Left lung (tissue), 10 donors: Measurements from ENCODE around the gene HBEGF. TPM values are rescaled to one million over a fixed set of nuclear protein-coding genes. Genes with fewer than 3 reads are reported as not detected.

Experiments used
- ATAC-seq: fragments of 200-7000 bp; cut with Tn5 transposase; one replicate; pipeline ENCODE4 v1.9.1; 2020; ENCODE audit warnings: moderate library complexity
- DNase-seq, 4 donors: peaks; one replicate each; pipeline ENCODE4 v3.0.0-alpha.2; 2013 to 2020
- H3K27ac ChIP-seq, 2 donors: fragments of 200-600 bp; sonication (generic) in 1 of 2; one replicate each; pipeline versions ENCODE4 v1.5.0 to v1.8.0; 2020 to 2021
- H3K27me3 ChIP-seq, 2 donors: fragments of 200-600 bp; sonication (generic) in 1 of 2; one replicate each; pipeline versions ENCODE4 v1.5.0 to v1.8.0; 2020 to 2021
- H3K36me3 ChIP-seq, 2 donors: fragments of 200-600 bp; sonication (generic) in 1 of 2; one replicate each; pipeline versions ENCODE4 v1.5.0 to v1.8.0; 2020 to 2021
- H3K4me1 ChIP-seq, 2 donors: fragments of 200-600 bp; one replicate each; pipeline ENCODE4 v1.8.0; 2021
- H3K4me3 ChIP-seq, 2 donors: fragments of 200-600 bp; sonication (generic) in 1 of 2; one replicate each; pipeline versions ENCODE4 v1.5.0 to v1.8.0; 2020 to 2021; ENCODE audit warnings: mild to moderate bottlenecking in 1 of 2
- H3K9me3 ChIP-seq, 2 donors: fragments of 200-600 bp; sonication (generic) in 1 of 2; one replicate each; pipeline versions ENCODE4 v1.5.0 to v1.8.0; 2020 to 2021
- intact Hi-C, 2 donors: fragments of 100-400 bp; cut with DNase I; formaldehyde crosslinking; loops; one replicate each; pipeline versions ENCODE4 v1.11.2 to v1.14.2; 2022
- polyA plus RNA-seq, 6 donors: library from polyadenylated mRNA; unstranded; fragments of 120-200 nt; gene quantifications; one replicate each; pipeline ENCODE4 v1.2.1, GENCODE V29; 2013; ENCODE audit not compliant: insufficient read length in 6 of 6
- total RNA-seq, 2 donors: library from RNA; stranded (reverse); fragmentation: NEBNext Ultra II Directional; extraction: Animal tissue kit (Norgen Biotek cat#: 25700); gene quantifications; one replicate each; pipeline ENCODE4 v1.2.1, GENCODE V29; 2021
- TF ChIP-seq, protein P1 (sequence below), 2 donors: fragments of 200-600 bp; sonication (generic) in 1 of 2; IDR thresholded peaks; one replicate each; pipeline versions ENCODE4 v1.5.0 to v1.8.0; 2021; ENCODE audit warnings: antibody characterized with exemption in 2 of 2
- donor health status: DM: no; HTN: yes; CAD: no.
- donor health status: DM: no; HTN: no; CAD: no.

HBEGF gene
- total and polyA plus RNA-seq, 8 donors = 5.4 to 33.8 (median 9.7) TPM

DNA sequence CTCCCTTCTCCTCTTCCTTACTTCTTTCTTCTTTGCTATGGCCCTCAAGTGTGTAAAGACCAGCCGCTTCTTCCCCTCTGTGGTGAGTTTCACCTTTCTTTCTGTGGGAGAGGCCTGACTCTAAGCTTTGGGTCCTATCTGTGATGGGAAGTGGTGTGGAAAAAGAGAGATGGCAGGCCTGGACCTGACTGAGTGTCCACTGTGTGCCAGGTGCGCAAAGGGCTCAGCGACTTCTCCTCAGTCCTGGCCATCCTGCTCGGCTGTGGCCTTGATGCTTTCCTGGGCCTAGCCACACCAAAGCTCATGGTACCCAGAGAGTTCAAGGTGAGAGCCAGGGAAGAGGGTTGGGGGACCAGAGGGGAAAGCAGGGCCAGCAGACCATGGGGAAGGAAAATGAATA is 19.5 kb upstream of the HBEGF start:
- no peak overlapping the region for H3K27ac ChIP-seq
- ATAC-seq = no peak
- TF ChIP-seq, protein P1, sequence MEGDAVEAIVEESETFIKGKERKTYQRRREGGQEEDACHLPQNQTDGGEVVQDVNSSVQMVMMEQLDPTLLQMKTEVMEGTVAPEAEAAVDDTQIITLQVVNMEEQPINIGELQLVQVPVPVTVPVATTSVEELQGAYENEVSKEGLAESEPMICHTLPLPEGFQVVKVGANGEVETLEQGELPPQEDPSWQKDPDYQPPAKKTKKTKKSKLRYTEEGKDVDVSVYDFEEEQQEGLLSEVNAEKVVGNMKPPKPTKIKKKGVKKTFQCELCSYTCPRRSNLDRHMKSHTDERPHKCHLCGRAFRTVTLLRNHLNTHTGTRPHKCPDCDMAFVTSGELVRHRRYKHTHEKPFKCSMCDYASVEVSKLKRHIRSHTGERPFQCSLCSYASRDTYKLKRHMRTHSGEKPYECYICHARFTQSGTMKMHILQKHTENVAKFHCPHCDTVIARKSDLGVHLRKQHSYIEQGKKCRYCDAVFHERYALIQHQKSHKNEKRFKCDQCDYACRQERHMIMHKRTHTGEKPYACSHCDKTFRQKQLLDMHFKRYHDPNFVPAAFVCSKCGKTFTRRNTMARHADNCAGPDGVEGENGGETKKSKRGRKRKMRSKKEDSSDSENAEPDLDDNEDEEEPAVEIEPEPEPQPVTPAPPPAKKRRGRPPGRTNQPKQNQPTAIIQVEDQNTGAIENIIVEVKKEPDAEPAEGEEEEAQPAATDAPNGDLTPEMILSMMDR (IDR thresholded peaks at IDR 0.05) = no peak

DNA sequence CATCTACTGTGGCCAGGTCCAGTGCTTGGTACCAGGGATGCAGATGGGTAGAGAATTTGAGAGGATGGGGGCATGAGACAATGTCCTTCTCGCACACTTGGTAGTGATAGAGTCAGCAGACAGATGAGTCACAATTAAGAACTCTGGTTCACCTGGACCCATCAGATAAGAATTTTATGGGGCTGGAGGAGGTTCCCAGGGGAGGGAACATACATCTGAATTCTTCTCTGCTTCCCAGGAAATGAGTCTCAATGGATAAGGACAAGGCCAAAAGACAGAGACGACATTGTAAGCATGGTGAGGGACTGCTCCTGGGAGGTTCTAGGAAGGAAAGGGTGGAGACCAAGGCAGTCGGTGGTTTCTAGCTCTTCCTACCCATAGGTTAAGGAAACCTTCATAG is 18.9 kb upstream of the HBEGF start:
- no peak for ATAC-seq
- TF ChIP-seq, protein P1 (IDR thresholded peaks at IDR 0.05) = no peak
- no peaks in the 10 kb centered on the region for H3K36me3 ChIP-seq
- DNase-seq = no peak
- H3K27ac ChIP-seq = no peak overlapping the region
- no peak overlapping the region for H3K4me3 ChIP-seq
- intact Hi-C loops = loop anchor here in 1 of 2 donors (10.0 kb wide), 1 partner anchor 360 kb away; no protein-coding TSS in a partner anchor
- no peaks in the 10 kb centered on the region for H3K27me3 ChIP-seq
- H3K4me1 ChIP-seq = peaks cover 0 to 8% of the 10 kb centered on the region in 2 donors
- no peaks in the 10 kb centered on the region for H3K9me3 ChIP-seq

More for the DNA sequence above, 19.5 kb upstream of the HBEGF start:
- no peak for DNase-seq
- H3K9me3 ChIP-seq = no peaks in the 10 kb centered on the region
- no peak overlapping the region for H3K4me3 ChIP-seq
- intact Hi-C loops = loop anchor here in 1 of 2 donors (10.0 kb wide), 1 partner anchor 359 kb away; no protein-coding TSS in a partner anchor
- no peaks in the 10 kb centered on the region for H3K27me3 ChIP-seq
- H3K36me3 ChIP-seq = no peaks in the 10 kb centered on the region
- H3K4me1 ChIP-seq = peaks cover 0 to 8% of the 10 kb centered on the region in 2 donors

DNA sequence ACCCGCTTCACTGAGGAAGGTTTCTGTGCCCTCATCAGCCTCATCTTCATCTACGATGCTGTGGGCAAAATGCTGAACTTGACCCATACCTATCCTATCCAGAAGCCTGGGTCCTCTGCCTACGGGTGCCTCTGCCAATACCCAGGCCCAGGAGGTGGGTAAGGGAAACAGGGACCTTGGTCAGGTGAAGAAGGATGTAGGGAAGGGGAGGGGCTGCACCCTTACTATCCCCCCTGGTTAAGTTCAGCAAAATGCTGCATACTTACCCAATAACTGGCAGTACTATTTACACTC is 18.0 kb upstream of the HBEGF start:
- Histone ChIP-seq H3K27me3 (no peaks in the 10 kb centered on the region), H3K27ac (no peak overlapping the region), H3K9me3 (no peaks in the 10 kb centered on the region), H3K4me3 (no peak overlapping the region), H3K36me3 (no peaks in the 10 kb centered on the region), H3K4me1 (peaks cover 0 to 8% of the 10 kb centered on the region in 2 donors)
- no peak for DNase-seq
- ATAC-seq = no peak
- intact Hi-C loops = loop anchor here in 1 of 2 donors (10.0 kb wide), 1 partner anchor 360 kb away; no protein-coding TSS in a partner anchor
- TF ChIP-seq, protein P1 (IDR thresholded peaks at IDR 0.05) = no peak

DNA sequence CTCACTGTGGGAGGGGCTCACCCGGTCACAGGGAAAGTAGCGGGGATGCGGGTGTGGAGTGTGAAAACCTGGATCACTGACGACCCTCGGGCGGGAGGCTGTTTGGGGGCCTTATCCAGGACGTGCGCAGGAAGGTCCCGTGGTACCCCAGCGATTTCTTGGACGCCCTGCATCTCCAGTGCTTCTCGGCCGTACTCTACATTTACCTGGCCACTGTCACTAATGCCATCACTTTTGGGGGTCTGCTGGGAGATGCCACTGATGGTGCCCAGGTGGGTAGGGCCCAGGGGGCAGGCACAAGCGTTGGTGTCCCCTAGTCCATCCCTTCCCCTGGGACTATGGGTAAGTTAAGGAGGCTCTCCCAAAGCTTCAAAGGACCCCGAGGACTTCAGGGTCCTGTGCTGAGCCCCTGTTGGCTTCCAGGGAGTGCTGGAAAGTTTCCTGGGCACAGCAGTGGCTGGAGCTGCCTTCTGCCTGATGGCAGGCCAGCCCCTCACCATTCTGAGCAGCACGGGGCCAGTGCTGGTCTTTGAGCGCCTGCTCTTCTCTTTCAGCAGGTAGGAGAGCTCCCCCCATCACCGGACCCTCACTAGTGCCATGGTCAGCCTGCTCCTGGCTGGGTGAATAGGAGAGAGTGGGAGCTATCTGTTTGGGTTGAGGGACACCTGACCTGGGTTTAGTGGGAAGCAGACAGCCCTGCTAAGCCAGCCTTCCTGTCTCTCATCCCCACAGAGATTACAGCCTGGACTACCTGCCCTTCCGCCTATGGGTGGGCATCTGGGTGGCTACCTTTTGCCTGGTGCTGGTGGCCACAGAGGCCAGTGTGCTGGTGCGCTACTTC is 17.4 kb upstream of the HBEGF start:
- Histone ChIP-seq H3K27me3 (no peaks in the 10 kb centered on the region), H3K4me3 (no peak overlapping the region), H3K27ac (no peak overlapping the region), H3K36me3 (no peaks in the 10 kb centered on the region), H3K4me1 (peaks cover 0 to 8% of the 10 kb centered on the region in 2 donors), H3K9me3 (no peaks in the 10 kb centered on the region)
- intact Hi-C loops = loop anchor here in 1 of 2 donors (10.0 kb wide), 1 partner anchor 361 kb away; no protein-coding TSS in a partner anchor
- TF ChIP-seq, protein P1 (IDR thresholded peaks at IDR 0.05) = no peak
- ATAC-seq = no peak
- DNase-seq = no peak

DNA sequence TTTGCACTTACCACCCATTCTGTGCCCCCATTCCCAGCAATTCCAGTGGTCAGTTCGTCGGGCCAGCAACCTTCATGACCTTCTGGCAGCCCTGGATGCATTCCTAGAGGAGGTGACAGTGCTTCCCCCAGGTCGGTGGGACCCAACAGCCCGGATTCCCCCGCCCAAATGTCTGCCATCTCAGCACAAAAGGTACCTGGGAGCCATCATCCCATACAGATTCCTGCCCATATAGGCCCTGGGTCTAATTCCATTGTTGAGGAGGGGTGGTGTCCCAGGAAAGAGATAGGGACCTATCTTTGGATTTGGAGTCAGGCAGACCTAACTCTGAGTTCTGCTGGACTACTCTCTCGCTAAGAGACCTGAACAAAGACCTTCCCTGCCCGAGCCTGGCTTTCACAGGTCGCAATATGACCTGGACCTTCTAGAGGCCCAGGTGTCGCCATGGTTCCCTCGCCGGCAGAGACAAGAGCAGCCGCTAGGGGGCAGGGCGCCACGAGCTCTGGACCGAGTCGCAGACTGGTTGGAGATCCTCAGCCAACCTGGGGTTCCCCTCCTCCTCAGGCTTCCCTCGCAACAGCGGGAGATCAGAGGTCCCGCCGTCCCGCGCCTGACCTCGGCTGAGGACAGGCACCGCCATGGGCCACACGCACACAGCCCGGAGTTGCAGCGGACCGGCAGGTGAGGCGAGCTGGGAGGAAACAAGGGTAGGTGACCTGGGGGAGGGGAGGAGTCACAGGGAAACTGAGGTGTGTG is 16.6 kb upstream of the HBEGF start:
- ATAC-seq (peak; percentile 92), DNase-seq (peak; percentile 51 to 96 (median 78))

More for the DNA sequence above, 16.6 kb upstream of the HBEGF start:
- Histone ChIP-seq H3K36me3 (no peaks in the 10 kb centered on the region), H3K4me1 (peaks cover 0 to 8% of the 10 kb centered on the region in 2 donors), H3K9me3 (no peaks in the 10 kb centered on the region), H3K27ac (no peak overlapping the region), H3K27me3 (no peaks in the 10 kb centered on the region), H3K4me3 (no peak overlapping the region)
- TF ChIP-seq, protein P1 (IDR thresholded peaks at IDR 0.05) = peak; percentile 86 to 97
- intact Hi-C loops = loop anchor here in 1 of 2 donors (10.0 kb wide), 1 partner anchor 362 kb away; no protein-coding TSS in a partner anchor
